Breast epithelium (tissue), 4 donors: ENCODE data around the gene APBB1. TPM values are rescaled to one million over a fixed set of nuclear protein-coding genes. Genes with fewer than 3 reads are reported as not detected.

Source experiments
- DNase-seq, 2 donors: peaks; one replicate each; pipeline ENCODE4 v3.0.0-alpha.2; 2019; ENCODE audit warnings: low spot score in 2 of 2
- H3K27ac ChIP-seq, 2 donors: fragments of 200-600 bp; sonication (generic) in 1 of 2; one replicate each; pipeline ENCODE4 v1.5.1; 2016 to 2019; ENCODE audit warnings: mild to moderate bottlenecking in 1 of 2
- H3K27me3 ChIP-seq, 2 donors: fragments of 200-600 bp; sonication (generic) in 1 of 2; one replicate each; pipeline versions ENCODE4 v1.5.1 to v1.6.0; 2017 to 2019; ENCODE audit warnings: control low read depth in 1 of 2, mild to moderate bottlenecking in 1 of 2
- H3K36me3 ChIP-seq: fragments of 200-600 bp; one replicate; pipeline ENCODE4 v1.5.1; 2019
- H3K4me1 ChIP-seq, 2 donors: fragments of 200-600 bp; sonication (generic); one replicate each; pipeline ENCODE4 v1.5.1; 2016 to 2019; ENCODE audit warnings: control low read depth in 1 of 2
- H3K4me3 ChIP-seq, 3 donors: fragments of 200-600 bp; sonication (generic); 1 replicate in 2 of 3; 2 replicates in 1 of 3; pipeline ENCODE4 v1.5.1; 2016 to 2019; ENCODE audit warnings: mild to moderate bottlenecking in 3 of 3, moderate library complexity in 2 of 3
- H3K9me3 ChIP-seq, 2 donors: fragments of 200-600 bp; sonication (generic) in 1 of 2; one replicate each; pipeline ENCODE4 v1.5.1; 2016 to 2019; ENCODE audit warnings: control low read depth in 1 of 2
- CTCF ChIP-seq, 3 donors: fragments of 450-650 bp; IDR thresholded peaks; one replicate each; pipeline ENCODE4 v1.5.1; 2016 to 2017; ENCODE audit warnings: antibody characterized with exemption in 3 of 3, mild to moderate bottlenecking in 3 of 3, moderate library complexity in 3 of 3
- POLR2A ChIP-seq: fragments of 450-650 bp; IDR thresholded peaks from one replicate; pipeline ENCODE4 v1.6.1; 2016; ENCODE audit warnings: antibody characterized with exemption, mild to moderate bottlenecking, moderate library complexity
- POLR2AphosphoS5 ChIP-seq, 3 donors: sonication (generic); formaldehyde crosslinking; IDR thresholded peaks; one replicate each; pipeline ENCODE4 v1.6.1; 2017; ENCODE audit warnings: antibody characterized with exemption in 3 of 3
- intact Hi-C: fragments of 100-400 bp; cut with DNase I; formaldehyde crosslinking; loops from one replicate; pipeline ENCODE4 v1.15.1; 2023; ENCODE audit warnings: low total_unique reads
- total RNA-seq, 3 donors: library from RNA; depleted of rRNA; stranded (reverse); fragments of >200 nt; gene quantifications; one replicate each; pipeline ENCODE4 v1.1.0, GENCODE V29; 2016

The APBB1 gene
- total RNA-seq, 3 donors from 2014 or later, result 25.6 to 40.0 (median 36.3) TPM

DNA sequence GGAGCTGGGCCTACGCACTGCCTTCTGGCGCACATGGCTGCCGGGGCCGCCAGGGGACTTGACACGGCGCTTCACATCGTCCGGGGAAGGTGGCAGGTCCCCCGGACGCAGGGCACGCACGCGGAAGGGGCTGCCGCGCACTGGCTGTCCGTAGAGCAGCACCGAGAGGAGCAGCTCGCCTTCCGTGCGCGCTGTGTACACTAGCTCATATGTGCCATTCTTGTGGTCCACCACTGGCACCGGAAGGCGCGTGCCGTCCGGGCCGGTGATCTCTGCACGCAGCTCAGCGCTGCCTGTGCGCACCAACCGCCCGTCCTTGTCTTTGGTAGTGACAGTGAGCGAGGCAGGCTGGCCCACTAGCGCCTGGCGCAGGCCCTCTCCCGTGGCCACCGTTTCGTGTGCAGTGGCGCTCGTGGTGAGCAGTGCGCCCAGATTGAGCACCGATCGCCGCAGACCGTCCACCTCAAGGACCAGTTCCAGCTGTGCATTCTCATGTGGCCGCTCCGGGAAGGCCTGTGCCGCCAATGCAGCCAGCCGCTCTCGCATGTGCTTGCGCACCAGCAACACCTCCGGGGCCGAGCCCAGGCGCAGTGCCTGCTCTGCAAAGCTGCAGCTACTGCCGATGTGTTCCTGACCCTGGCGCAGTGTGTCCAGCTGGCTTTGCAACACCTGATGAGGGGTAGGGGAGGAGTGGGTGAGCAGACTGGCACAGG is 37.6 kb upstream of the APBB1 start:
- TF ChIP-seq POLR2AphosphoS5 (IDR thresholded peaks at IDR 0.05), result no peak
- TF ChIP-seq POLR2A, result no peak
- TF ChIP-seq CTCF (IDR thresholded peaks at IDR 0.05), result no peak
- Histone ChIP-seq H3K4me3 (no peak overlapping the region), H3K4me1 (no peaks in the 10 kb centered on the region), H3K9me3 (no peaks in the 10 kb centered on the region), H3K27me3 (no peaks in the 10 kb centered on the region), H3K36me3 (peaks cover 11% of the 10 kb centered on the region), H3K27ac (no peak overlapping the region)
- intact Hi-C loops, result no loop called here
- DNase-seq, result no peak

DNA sequence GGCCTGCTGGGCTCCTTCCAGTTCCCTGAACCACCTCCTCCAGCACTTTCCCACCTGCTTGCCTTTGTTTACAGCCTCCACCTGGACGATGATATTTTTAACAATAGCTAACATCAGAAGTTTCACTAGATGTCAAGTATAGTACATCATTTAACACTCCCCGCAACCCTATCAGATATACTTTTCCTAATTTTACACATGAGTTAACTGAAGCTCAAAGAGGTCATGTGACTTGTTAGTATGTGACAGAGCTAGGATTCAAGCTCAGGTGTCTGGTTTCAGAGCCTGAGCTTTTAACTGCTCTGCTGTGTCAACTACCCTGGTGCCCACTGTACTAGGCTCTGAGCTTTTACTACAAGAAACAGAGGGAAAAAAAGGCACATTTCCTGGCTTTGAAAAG is 36.2 kb upstream of the APBB1 start:
- Histone ChIP-seq H3K4me3 (no peak overlapping the region), H3K9me3 (no peaks in the 10 kb centered on the region), H3K27ac (no peak overlapping the region), H3K4me1 (no peaks in the 10 kb centered on the region), H3K27me3 (no peaks in the 10 kb centered on the region), H3K36me3 (peaks cover 11% of the 10 kb centered on the region)
- intact Hi-C loops, result no loop called here
- TF ChIP-seq CTCF (IDR thresholded peaks at IDR 0.05) (no peak), POLR2AphosphoS5 (IDR thresholded peaks at IDR 0.05) (no peak), POLR2A (no peak)
- DNase-seq, result no peak

GRCh38 chr11:6453152-6453551 is 34.3 kb upstream of the APBB1 start:
- Histone ChIP-seq H3K36me3 (peaks cover 11% of the 10 kb centered on the region), H3K9me3 (no peaks in the 10 kb centered on the region), H3K4me1 (no peaks in the 10 kb centered on the region), H3K27ac (no peak overlapping the region), H3K27me3 (no peaks in the 10 kb centered on the region), H3K4me3 (no peak overlapping the region)
- DNase-seq, result no peak
- intact Hi-C loops, result no loop called here
- TF ChIP-seq POLR2AphosphoS5 (IDR thresholded peaks at IDR 0.05) (no peak), POLR2A (no peak)

DNA sequence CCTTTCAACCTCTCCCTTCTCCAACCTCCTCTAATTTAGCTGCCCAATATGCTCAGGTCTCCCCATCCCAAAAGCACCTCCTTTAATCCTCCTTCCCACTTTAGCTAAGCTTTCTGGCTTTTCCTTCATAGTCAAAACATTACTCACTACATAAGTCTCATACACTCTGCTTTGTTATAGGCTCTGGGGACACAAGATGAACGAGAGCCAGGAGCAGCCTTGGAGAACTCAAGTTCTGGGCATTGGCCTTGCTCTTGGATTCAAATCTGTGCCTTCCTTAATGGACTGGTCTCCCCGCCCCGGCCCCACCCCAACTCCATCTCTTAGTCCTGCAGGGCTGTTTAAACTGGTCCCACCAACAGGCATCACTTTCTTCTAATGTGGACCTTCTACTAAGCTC is 33.3 kb upstream of the APBB1 start:
- no peak overlapping the region for H3K27ac ChIP-seq
- H3K9me3 ChIP-seq, result no peaks in the 10 kb centered on the region
- H3K36me3 ChIP-seq, result peaks cover 11% of the 10 kb centered on the region

DNA sequence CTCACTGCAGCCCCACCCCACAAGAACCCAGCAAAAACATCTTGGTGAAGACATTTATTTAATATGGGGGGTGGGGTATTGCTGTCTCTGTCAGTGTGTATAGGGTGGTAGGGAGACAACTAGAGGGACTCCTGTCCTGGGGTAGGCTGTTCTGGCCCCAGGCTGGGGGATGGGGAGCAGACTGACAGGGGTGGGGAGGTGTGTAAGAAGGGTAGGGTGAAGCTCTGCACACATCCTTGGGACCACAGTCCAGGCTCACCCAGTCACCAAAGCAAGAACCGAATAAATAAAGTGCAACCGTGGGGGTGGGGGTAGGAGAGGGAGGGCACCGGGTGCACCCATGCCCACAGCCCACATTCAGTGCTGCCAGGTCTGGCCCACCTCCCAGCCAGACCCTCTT is 29.7 kb upstream of the APBB1 start:
- no peaks in the 10 kb centered on the region for H3K9me3 ChIP-seq
- DNase-seq, result no peak

More for the DNA sequence above, 33.3 kb upstream of the APBB1 start:
- intact Hi-C loops, result no loop called here
- TF ChIP-seq POLR2AphosphoS5 (IDR thresholded peaks at IDR 0.05) (no peak), CTCF (IDR thresholded peaks at IDR 0.05) (no peak), POLR2A (no peak)
- H3K27me3 ChIP-seq, result no peaks in the 10 kb centered on the region
- H3K4me1 ChIP-seq, result no peaks in the 10 kb centered on the region
- H3K4me3 ChIP-seq, result no peak overlapping the region
- no peak for DNase-seq

More for the DNA sequence above, 29.7 kb upstream of the APBB1 start:
- Histone ChIP-seq H3K4me1 (no peaks in the 10 kb centered on the region), H3K36me3 (no peaks in the 10 kb centered on the region), H3K27me3 (no peaks in the 10 kb centered on the region), H3K27ac (no peak overlapping the region), H3K4me3 (no peak overlapping the region)
- intact Hi-C loops, result no loop called here
- TF ChIP-seq POLR2AphosphoS5 (IDR thresholded peaks at IDR 0.05), result no peak
- no peak for TF ChIP-seq CTCF (IDR thresholded peaks at IDR 0.05)
- TF ChIP-seq POLR2A, result no peak
